HepG2 (cell line): ENCODE data around the gene MESD. TPM values are rescaled to one million over a fixed set of nuclear protein-coding genes. Genes with fewer than 3 reads are reported as not detected.

ENCODE experiments used
- ATAC-seq: fragments of 200-7000 bp; cut with Tn5 transposase; 3 replicates; pipeline ENCODE4 v1.9.1; 2020; ENCODE audit warnings: mild to moderate bottlenecking, moderate library complexity
- BruUV-seq: library from RNA; stranded (reverse); fragments of 400-500 nt; replicated peaks from 2 replicates; lab custom pipeline; 2021; lab: Mats Ljungman, UMichigan
- CTCF ChIA-PET: fragments of 300-600 bp; formaldehyde crosslinking; extraction: SDS; loops from one replicate; lab custom pipeline; 2021; ENCODE audit warnings: low total read pairs, inconsistent platforms, low intra/inter-chr PET ratio; lab: Yijun Ruan, JAX
- POLR2A ChIA-PET: fragments of 350-600 bp; sonication (Branson Sonifier 250); formaldehyde crosslinking; loops from one replicate; lab custom pipeline; 2020; ENCODE audit warnings: antibody characterized with exemption, inconsistent platforms; lab: Yijun Ruan, JAX
- DNase-seq: peaks from one replicate; pipeline ENCODE4 v3.0.0-alpha.2; 2015; ENCODE audit warnings: low spot score
- FAIRE-seq: peaks from 3 replicates; lab custom pipeline; 2011; peaks lifted over from hg19 to GRCh38; lab: Jason Lieb, UNC
- H2AFZ ChIP-seq: one replicate; pipeline ENCODE4 v1.6.1; 2011; ENCODE audit warnings: low read length, inconsistent platforms
- H3K27ac ChIP-seq: fragments of 300-600 bp; 3 replicates; pipeline ENCODE4 v1.8.0; 2011; ENCODE audit warnings: mixed run types, mild to moderate bottlenecking, mixed read lengths, low read length, inconsistent platforms; ENCODE audit not compliant: insufficient read depth; ENCODE audit errors: extremely low read length
- H3K27me3 ChIP-seq, 2 experiments: fragments of 200-600 bp in 1 of 2; 2 replicates in 1 of 2; 3 replicates in 1 of 2; pipeline versions ENCODE4 v1.6.0 to v1.8.0; 2011; ENCODE audit warnings: low read length in 2 of 2, mild to moderate bottlenecking in 2 of 2, moderate library complexity in 2 of 2, inconsistent platforms in 1 of 2; ENCODE audit not compliant: insufficient read depth in 2 of 2, control insufficient read depth in 1 of 2
- H3K36me3 ChIP-seq, 2 experiments: fragments of 200-600 bp in 1 of 2; replicated peaks in 1 of 2; 2 replicates in 1 of 2; 3 replicates in 1 of 2; pipeline versions ENCODE4 v1.5.1 to v1.8.0; 2011; ENCODE audit warnings: low read length in 2 of 2, inconsistent platforms in 1 of 2; ENCODE audit not compliant: insufficient read depth in 2 of 2, control insufficient read depth in 1 of 2
- H3K4me1 ChIP-seq: 2 replicates; pipeline ENCODE4 v1.5.1; 2012; ENCODE audit warnings: low read length, inconsistent platforms; ENCODE audit not compliant: insufficient read depth
- H3K4me2 ChIP-seq: 2 replicates; pipeline ENCODE4 v1.6.0; 2011; ENCODE audit warnings: low read depth, low read length, inconsistent platforms
- H3K4me3 ChIP-seq, 3 experiments: fragments of 200-600 bp in 1 of 3; sonication (generic), shearing (Covaris generic) in 1 of 3; replicated peaks in 1 of 3; 2 replicates each; pipeline ENCODE4 v1.5.1; 2011 to 2016; ENCODE audit warnings: low read length in 3 of 3, inconsistent platforms in 2 of 3, low read depth in 2 of 3, mild to moderate bottlenecking in 2 of 3, control low read depth in 1 of 3, mixed read lengths in 1 of 3; ENCODE audit not compliant: insufficient read depth in 1 of 3
- H3K79me2 ChIP-seq: one replicate; pipeline ENCODE4 v1.6.1; 2011; ENCODE audit warnings: low read length, inconsistent platforms; ENCODE audit not compliant: insufficient read depth
- H3K9ac ChIP-seq: 2 replicates; pipeline ENCODE4 v1.6.0; 2011; ENCODE audit warnings: mild to moderate bottlenecking, low read depth, low read length, inconsistent platforms; ENCODE audit not compliant: insufficient read depth
- H3K9me3 ChIP-seq: 2 replicates; pipeline ENCODE4 v1.5.1; 2012; ENCODE audit warnings: mild to moderate bottlenecking, low read length
- H4K20me1 ChIP-seq: 2 replicates; pipeline ENCODE4 v1.6.0; 2011; ENCODE audit warnings: inconsistent platforms, mild to moderate bottlenecking, low read length, moderate library complexity; ENCODE audit not compliant: insufficient read depth
- GTF2F1 ChIP-seq: fragments of 150-350 bp; IDR thresholded peaks from 2 replicates; pipeline ENCODE4 v1.6.1; 2014; ENCODE audit warnings: low read length
- RBFOX2 ChIP-seq: fragments of 200-400 bp; formaldehyde crosslinking; IDR thresholded peaks from 2 replicates; pipeline ENCODE4 v1.6.1; 2017; ENCODE audit warnings: low read depth, mild to moderate bottlenecking, low read length
- RFX3 ChIP-seq: IDR thresholded peaks from 2 replicates; pipeline ENCODE4 v1.6.1; 2016; ENCODE audit warnings: missing biosample characterization, missing genetic modification reagents
- RFX5 ChIP-seq: IDR thresholded peaks from 2 replicates; pipeline ENCODE4 v1.6.1; 2011; ENCODE audit warnings: low read depth, low read length, improper control_type of control experiment
- SALL1 ChIP-seq: sonication (generic); formaldehyde crosslinking; IDR thresholded peaks from 2 replicates; pipeline ENCODE4 v1.8.0; 2022; ENCODE audit warnings: mild to moderate bottlenecking, missing genetic modification reagents
- TOPORS ChIP-seq: sonication (generic); formaldehyde crosslinking; IDR thresholded peaks from 2 replicates; pipeline ENCODE4 v1.8.0; 2023; ENCODE audit warnings: mild to moderate bottlenecking, missing genetic modification reagents
- ZNF253 ChIP-seq: sonication (generic); formaldehyde crosslinking; IDR thresholded peaks from 2 replicates; pipeline ENCODE4 v1.8.0; 2022; ENCODE audit warnings: mild to moderate bottlenecking, missing genetic modification reagents, borderline replicate concordance
- ZNF296 ChIP-seq: sonication (generic); formaldehyde crosslinking; conservative IDR thresholded peaks from 2 replicates; pipeline ENCODE4 v1.5.0; 2020; ENCODE audit warnings: mild to moderate bottlenecking, missing genetic modification reagents
- ZNF614 ChIP-seq: IDR thresholded peaks from 2 replicates; pipeline ENCODE4 v1.6.1; 2018; ENCODE audit warnings: missing biosample characterization, missing genetic modification reagents, inconsistent platforms, borderline replicate concordance
- ZNF850 ChIP-seq: sonication (generic); formaldehyde crosslinking; conservative IDR thresholded peaks from 2 replicates; pipeline ENCODE4 v1.9.0; 2021; ENCODE audit warnings: mild to moderate bottlenecking, missing genetic modification reagents
- ZNF878 ChIP-seq: sonication (generic); formaldehyde crosslinking; IDR thresholded peaks from 2 replicates; pipeline ENCODE4 v1.8.1; 2023; ENCODE audit warnings: mild to moderate bottlenecking, missing genetic modification reagents, moderate library complexity
- WGBS: methylation state at CpG from one replicate; pipeline ENCODE4 v1.1.6; 2017; ENCODE audit warnings: low lambda C conversion rate; 5-methylcytosine and 5-hydroxymethylcytosine counted together
- in situ Hi-C: cut with HindIII; loops from 2 replicates; pipeline ENCODE4 v1.10.0; 2017; ENCODE audit warnings: low pct_unique_long_range_greater_than_20kb; ENCODE audit not compliant: extremely low pct_ligation_motif_present
- intact Hi-C: fragments of 100-400 bp; cut with micrococcal nuclease; formaldehyde crosslinking; loops from one replicate; pipeline ENCODE4 v1.10.0; 2022; ENCODE audit not compliant: unreplicated experiment
- polyA plus RNA-seq, 8 experiments: library from polyadenylated mRNA; depleted of rRNA in 3 of 8; stranded (reverse) in 7 of 8; unstranded in 1 of 8; fragments of >200 nt; fragmentation: Illumina TruSeq in 4 of 8; extraction: Trizol in 4 of 8; gene quantifications; 2 replicates each; pipeline versions ENCODE4 v1.2.1 to v1.2.3, GENCODE V29; 2011 to 2016; ENCODE audit warnings: low read depth in 4 of 8, missing spikeins in 1 of 8, mixed read lengths in 1 of 8; ENCODE audit not compliant: insufficient read depth in 1 of 8
- total RNA-seq, 5 experiments: library from RNA; depleted of rRNA; stranded (reverse); fragments of >200 nt; fragmentation: Illumina TruSeq; extraction: Trizol; gene quantifications; 2 replicates each; pipeline ENCODE4 v1.2.3, GENCODE V29; 2016; ENCODE audit warnings: low read depth in 1 of 5
- TF ChIP-seq, protein P1 (sequence below): sonication (generic); formaldehyde crosslinking; IDR thresholded peaks from 2 replicates; pipeline ENCODE4 v1.5.1; 2020; ENCODE audit warnings: mild to moderate bottlenecking, missing genetic modification reagents
- TF ChIP-seq, protein P2 (sequence below): sonication (generic); formaldehyde crosslinking; IDR thresholded peaks from 2 replicates; pipeline ENCODE4 v1.4.0; 2020; ENCODE audit warnings: missing genetic modification reagents
- TF ChIP-seq, protein P3 (sequence below): sonication (generic); IDR thresholded peaks from 2 replicates; pipeline ENCODE4 v1.6.1; 2016; ENCODE audit warnings: low read depth, borderline replicate concordance

MESD gene
- total and polyA plus RNA-seq, 2 of the 13 experiments (the other 11 are each of a cell fraction or from before 2014, with no cell fraction given): 18.0 to 46.2 TPM

DNA sequence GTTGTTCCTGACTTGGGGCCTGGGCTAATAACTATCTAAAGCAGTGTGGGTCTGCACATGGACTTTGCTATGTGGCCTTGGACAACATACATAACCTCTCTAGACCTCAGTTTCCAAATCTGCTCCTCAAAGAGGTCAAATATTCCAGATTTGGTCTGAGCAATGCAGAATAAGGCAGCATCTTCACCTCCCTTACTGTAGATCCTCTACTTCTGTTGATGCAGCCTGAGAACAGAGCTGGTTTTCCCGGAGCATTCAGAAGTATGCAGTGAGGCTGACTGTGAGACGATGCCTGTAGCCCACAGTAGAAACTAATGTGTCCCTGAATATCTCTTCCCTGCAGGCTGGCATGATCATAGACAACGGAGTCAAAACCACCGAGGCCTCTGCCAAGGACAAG is 65.3 kb downstream of the MESD start (continued):
- TF ChIP-seq, protein P1, sequence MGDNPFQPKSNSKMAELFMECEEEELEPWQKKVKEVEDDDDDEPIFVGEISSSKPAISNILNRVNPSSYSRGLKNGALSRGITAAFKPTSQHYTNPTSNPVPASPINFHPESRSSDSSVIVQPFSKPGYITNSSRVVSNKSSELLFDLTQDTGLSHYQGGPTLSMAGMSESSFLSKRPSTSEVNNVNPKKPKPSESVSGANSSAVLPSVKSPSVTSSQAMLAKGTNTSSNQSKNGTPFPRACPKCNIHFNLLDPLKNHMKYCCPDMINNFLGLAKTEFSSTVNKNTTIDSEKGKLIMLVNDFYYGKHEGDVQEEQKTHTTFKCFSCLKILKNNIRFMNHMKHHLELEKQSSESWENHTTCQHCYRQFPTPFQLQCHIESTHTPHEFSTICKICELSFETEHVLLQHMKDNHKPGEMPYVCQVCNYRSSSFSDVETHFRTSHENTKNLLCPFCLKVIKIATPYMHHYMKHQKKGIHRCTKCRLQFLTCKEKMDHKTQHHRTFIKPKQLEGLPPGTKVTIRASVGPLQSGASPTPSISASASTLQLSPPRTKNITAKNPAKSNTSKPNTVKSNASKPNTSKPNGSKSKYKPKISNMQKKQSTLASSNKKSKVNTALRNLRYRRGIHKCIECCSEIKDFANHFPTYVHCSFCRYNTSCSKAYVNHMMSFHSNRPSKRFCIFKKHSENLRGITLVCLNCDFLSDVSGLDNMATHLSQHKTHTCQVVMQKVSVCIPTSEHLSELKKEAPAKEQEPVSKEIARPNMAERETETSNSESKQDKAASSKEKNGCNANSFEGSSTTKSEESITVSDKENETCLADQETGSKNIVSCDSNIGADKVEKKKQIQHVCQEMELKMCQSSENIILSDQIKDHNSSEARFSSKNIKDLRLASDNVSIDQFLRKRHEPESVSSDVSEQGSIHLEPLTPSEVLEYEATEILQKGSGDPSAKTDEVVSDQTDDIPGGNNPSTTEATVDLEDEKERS (CRISPR knock-in tag): no peak
- TF ChIP-seq ZNF614 (CRISPR knock-in tag) (no peak), ZNF296 (CRISPR knock-in tag) (no peak), GTF2F1 (no peak), TOPORS (CRISPR knock-in tag) (no peak), ZNF878 (no peak)
- TF ChIP-seq, protein P2, sequence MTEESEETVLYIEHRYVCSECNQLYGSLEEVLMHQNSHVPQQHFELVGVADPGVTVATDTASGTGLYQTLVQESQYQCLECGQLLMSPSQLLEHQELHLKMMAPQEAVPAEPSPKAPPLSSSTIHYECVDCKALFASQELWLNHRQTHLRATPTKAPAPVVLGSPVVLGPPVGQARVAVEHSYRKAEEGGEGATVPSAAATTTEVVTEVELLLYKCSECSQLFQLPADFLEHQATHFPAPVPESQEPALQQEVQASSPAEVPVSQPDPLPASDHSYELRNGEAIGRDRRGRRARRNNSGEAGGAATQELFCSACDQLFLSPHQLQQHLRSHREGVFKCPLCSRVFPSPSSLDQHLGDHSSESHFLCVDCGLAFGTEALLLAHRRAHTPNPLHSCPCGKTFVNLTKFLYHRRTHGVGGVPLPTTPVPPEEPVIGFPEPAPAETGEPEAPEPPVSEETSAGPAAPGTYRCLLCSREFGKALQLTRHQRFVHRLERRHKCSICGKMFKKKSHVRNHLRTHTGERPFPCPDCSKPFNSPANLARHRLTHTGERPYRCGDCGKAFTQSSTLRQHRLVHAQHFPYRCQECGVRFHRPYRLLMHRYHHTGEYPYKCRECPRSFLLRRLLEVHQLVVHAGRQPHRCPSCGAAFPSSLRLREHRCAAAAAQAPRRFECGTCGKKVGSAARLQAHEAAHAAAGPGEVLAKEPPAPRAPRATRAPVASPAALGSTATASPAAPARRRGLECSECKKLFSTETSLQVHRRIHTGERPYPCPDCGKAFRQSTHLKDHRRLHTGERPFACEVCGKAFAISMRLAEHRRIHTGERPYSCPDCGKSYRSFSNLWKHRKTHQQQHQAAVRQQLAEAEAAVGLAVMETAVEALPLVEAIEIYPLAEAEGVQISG (CRISPR knock-in tag): no peak

DNA sequence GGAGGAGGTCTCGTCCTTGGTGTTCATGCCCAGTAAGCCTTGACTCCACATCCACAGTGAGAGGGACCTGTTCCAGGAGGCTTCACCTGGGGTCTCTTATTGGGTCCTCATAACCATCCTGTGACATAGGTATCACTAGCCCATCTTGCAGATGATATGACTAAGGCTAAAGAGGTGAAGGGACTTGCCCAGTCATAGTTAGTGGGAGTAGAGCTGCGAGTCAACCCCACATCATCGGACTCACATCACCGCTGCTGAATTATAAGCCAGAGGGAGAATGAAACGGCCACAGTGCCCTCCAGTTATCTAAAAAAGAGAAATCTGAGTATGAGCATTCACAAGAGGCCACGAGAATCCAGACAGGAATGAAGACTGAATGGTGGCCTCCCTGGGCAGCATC is 66.0 kb downstream of the MESD start:
- 94% methylated on average over 6 of the region's 6 CpGs for WGBS
- no peak for ATAC-seq
- Histone ChIP-seq H3K36me3 (peaks cover 34 to 85% of the 10 kb centered on the region in 2 experiments; a peak in 4 of 5 replicates), H3K9me3 (no peaks in the 10 kb centered on the region), H3K27me3 (no peaks in the 10 kb centered on the region; a peak in 1 of 5 replicates), H3K27ac (no peak overlapping the region), H3K9ac (no peak overlapping the region), H3K4me2 (no peak overlapping the region), H3K4me3 (no peak overlapping the region), H3K4me1 (no peaks in the 10 kb centered on the region), H3K79me2 (no peaks in the 10 kb centered on the region), H4K20me1 (no peaks in the 10 kb centered on the region), H2AFZ (no peak overlapping the region)
- ChIA-PET CTCF (no interaction called here), POLR2A (no interaction called here)
- FAIRE-seq: no peak
- in situ Hi-C loops: no loop called here
- TF ChIP-seq ZNF850 (no peak), RBFOX2 (no peak), RFX5 (no peak), RFX3 (CRISPR knock-in tag) (no peak), ZNF253 (CRISPR knock-in tag) (no peak), SALL1 (CRISPR knock-in tag) (no peak)
- TF ChIP-seq, protein P3, sequence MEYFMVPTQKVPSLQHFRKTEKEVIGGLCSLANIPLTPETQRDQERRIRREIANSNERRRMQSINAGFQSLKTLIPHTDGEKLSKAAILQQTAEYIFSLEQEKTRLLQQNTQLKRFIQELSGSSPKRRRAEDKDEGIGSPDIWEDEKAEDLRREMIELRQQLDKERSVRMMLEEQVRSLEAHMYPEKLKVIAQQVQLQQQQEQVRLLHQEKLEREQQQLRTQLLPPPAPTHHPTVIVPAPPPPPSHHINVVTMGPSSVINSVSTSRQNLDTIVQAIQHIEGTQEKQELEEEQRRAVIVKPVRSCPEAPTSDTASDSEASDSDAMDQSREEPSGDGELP: no peak
- intact Hi-C loops: no loop called here
- DNase-seq: no peak
- no TSS peak for BruUV-seq
